ENCODE measurements around the gene PTPRH. TPM values are rescaled to one million over a fixed set of nuclear protein-coding genes. Genes with fewer than 3 reads are reported as not detected.

PTPRH gene
- total RNA-seq, 6 experiments from 2014 or later, result 0.45 to 1.0 (median 0.59) TPM

GRCh38 chr19:55197528-55197927 is 11.8 kb downstream of the PTPRH start:
- H3K4me1 Mint-ChIP-seq (ENCODE audit: low read depth), result no peaks in the 10 kb centered on the region
- no peak for DNase-seq

DNA sequence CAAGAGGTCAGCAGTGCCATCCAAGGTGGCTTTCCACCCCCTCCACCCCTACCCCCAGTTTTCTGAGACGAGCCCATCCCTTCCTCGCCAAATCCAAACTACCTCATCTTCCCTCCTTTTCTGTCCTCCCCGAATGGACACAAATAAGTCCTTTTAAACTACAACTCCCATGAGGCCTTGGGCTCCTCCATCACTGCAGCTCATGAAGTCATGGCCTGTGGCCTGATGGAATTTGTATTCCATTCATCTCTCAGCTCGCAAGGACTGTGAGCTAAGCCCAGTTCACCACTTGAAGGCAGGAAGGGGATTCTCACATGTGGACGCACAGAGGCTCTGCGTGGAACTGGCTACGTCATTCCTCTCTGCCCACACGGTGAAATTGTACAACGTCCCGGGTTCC is 12.5 kb downstream of the PTPRH start:
- Mint-ChIP-seq H3K4me3 (no peak overlapping the region), H3K36me3 (ENCODE audit: low read depth) (no peaks in the 10 kb centered on the region), H3K9me3 (no peaks in the 10 kb centered on the region), H3K4me1 (ENCODE audit: low read depth) (no peaks in the 10 kb centered on the region), H3K27me3 (ENCODE audit: insufficient read depth) (no peaks in the 10 kb centered on the region; the same call in 1 of the 2 replicates), H3K27ac (no peak overlapping the region)
- peak; percentile 11 for DNase-seq
- no peak for TF ChIP-seq CTCF (IDR thresholded peaks at IDR 0.05)

More at GRCh38 chr19:55197528-55197927, 11.8 kb downstream of the PTPRH start:
- no peaks in the 10 kb centered on the region for H3K9me3 Mint-ChIP-seq
- H3K27me3 Mint-ChIP-seq (ENCODE audit: insufficient read depth), result no peaks in the 10 kb centered on the region; the same call in 1 of the 2 replicates
- TF ChIP-seq CTCF (IDR thresholded peaks at IDR 0.05), result no peak
- no peaks in the 10 kb centered on the region for H3K36me3 Mint-ChIP-seq (ENCODE audit: low read depth)
- no peak overlapping the region for H3K27ac Mint-ChIP-seq
- no peak overlapping the region for H3K4me3 Mint-ChIP-seq

DNA sequence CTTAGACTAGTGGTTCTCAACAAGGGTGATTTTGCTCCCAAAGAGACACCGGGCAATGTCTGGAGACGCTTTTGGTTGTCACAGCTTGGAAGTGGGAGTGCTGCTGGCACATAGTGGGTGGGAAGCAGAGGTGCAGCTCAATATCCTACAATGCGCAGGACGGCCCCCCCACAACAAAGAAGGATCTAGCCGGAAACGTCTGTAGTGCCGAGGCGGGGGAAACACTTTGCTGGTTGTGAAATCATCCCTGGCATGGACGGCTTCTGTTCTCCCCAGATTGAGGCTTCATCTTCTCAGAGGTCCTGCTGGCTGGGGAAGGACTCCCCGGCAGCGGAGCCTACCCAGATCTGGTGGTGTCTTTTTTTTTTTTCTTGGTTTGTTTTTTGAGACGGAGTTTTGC is 15.8 kb downstream of the PTPRH start:
- H3K4me3 Mint-ChIP-seq, result no peak overlapping the region
- no peak overlapping the region for H3K27ac Mint-ChIP-seq
- peaks cover 13% of the 10 kb centered on the region for H3K4me1 Mint-ChIP-seq (ENCODE audit: low read depth)
- DNase-seq, result no peak
- H3K9me3 Mint-ChIP-seq, result no peaks in the 10 kb centered on the region
- TF ChIP-seq CTCF (IDR thresholded peaks at IDR 0.05), result no peak
- no peaks in the 10 kb centered on the region for H3K36me3 Mint-ChIP-seq (ENCODE audit: low read depth)
- peaks cover 5% of the 10 kb centered on the region; the same call in 1 of the 2 replicates for H3K27me3 Mint-ChIP-seq (ENCODE audit: insufficient read depth)

GRCh38 chr19:55189403-55189835 is 19.9 kb downstream of the PTPRH start:
- no peak for TF ChIP-seq CTCF (IDR thresholded peaks at IDR 0.05)
- H3K36me3 Mint-ChIP-seq (ENCODE audit: low read depth), result no peaks in the 10 kb centered on the region
- H3K27me3 Mint-ChIP-seq (ENCODE audit: insufficient read depth), result peaks cover 10% of the 10 kb centered on the region
- DNase-seq, result peak; percentile 99
- peak overlapping the region; percentile 100 for H3K27ac Mint-ChIP-seq
- peaks cover 14% of the 10 kb centered on the region for H3K4me1 Mint-ChIP-seq (ENCODE audit: low read depth)
- H3K9me3 Mint-ChIP-seq, result no peaks in the 10 kb centered on the region
- peak overlapping the region; percentile 74 for H3K4me3 Mint-ChIP-seq

GRCh38 chr19:55188625-55189024 is 20.7 kb downstream of the PTPRH start:
- DNase-seq, result no peak
- Mint-ChIP-seq H3K9me3 (no peaks in the 10 kb centered on the region), H3K4me1 (ENCODE audit: low read depth) (peaks cover 14% of the 10 kb centered on the region), H3K36me3 (ENCODE audit: low read depth) (no peaks in the 10 kb centered on the region), H3K27me3 (ENCODE audit: insufficient read depth) (peaks cover 12% of the 10 kb centered on the region), H3K4me3 (no peak overlapping the region), H3K27ac (peak overlapping the region; percentile 100)
- no peak for TF ChIP-seq CTCF (IDR thresholded peaks at IDR 0.05)

- Mint-ChIP-seq H3K9me3 (no peaks in the 10 kb centered on the region), H3K4me1 (ENCODE audit: low read depth) (peaks cover 14% of the 10 kb centered on the region), H3K36me3 (ENCODE audit: low read depth) (no peaks in the 10 kb centered on the region), H3K4me3 (no peak overlapping the region), H3K27me3 (ENCODE audit: insufficient read depth) (peaks cover 17% of the 10 kb centered on the region), H3K27ac (no peak overlapping the region)
- DNase-seq, result no peak
- TF ChIP-seq CTCF (IDR thresholded peaks at IDR 0.05), result no peak
Observed at GRCh38 chr19:55186080-55186479, 23.2 kb downstream of the PTPRH start.

Measured in HFFc6 (cell line).